Measurements from ENCODE around the gene ELP6.
"Not testable (repeated sequence)": the region's sequence is repeated elsewhere in the genome, so short reads cannot be mapped to it uniquely, and the experiment has no call there.

ELP6 gene

GRCh38 chr3:47517937-47518336, 4.4 kb upstream of the ELP6 start:
- no peaks in the 10 kb centered on the region for H3K27me3 ChIP-seq (replicated peaks)
- no peak for DNase-seq
- no peaks in the 10 kb centered on the region for H3K36me3 ChIP-seq (replicated peaks)
- TF ChIP-seq CTCF (IDR thresholded peaks at IDR 0.05; ENCODE audit: low read depth, low read length, missing control alignments), result no peak
- in situ Hi-C loops (cut with HindIII; ENCODE audit: low pct_ligation_motif_present, low sequenced_read_pairs), result no loop called here
- H3K27ac ChIP-seq, result no peak overlapping the region
- H3K4me3 ChIP-seq (ENCODE audit: low read depth, low read length), result no peak overlapping the region

- Histone ChIP-seq H3K27ac (no peak overlapping the region), H3K27me3 (replicated peaks) (no peaks in the 10 kb centered on the region), H3K36me3 (replicated peaks) (peaks cover 2% of the 10 kb centered on the region), H3K4me3 (ENCODE audit: low read depth, low read length) (no peak overlapping the region)
- no peak for DNase-seq
- no peak for TF ChIP-seq CTCF (IDR thresholded peaks at IDR 0.05; ENCODE audit: low read depth, low read length, missing control alignments)
- in situ Hi-C loops (cut with HindIII; ENCODE audit: low pct_ligation_motif_present, low sequenced_read_pairs), result no loop called here
These were observed 2.4 kb upstream of the ELP6 start for GRCh38 chr3:47515864-47516319.

GRCh38 chr3:47515100-47515499, 1.6 kb upstream of the ELP6 start:
- no peak for TF ChIP-seq CTCF (IDR thresholded peaks at IDR 0.05; ENCODE audit: low read depth, low read length, missing control alignments)
- in situ Hi-C loops (cut with HindIII; ENCODE audit: low pct_ligation_motif_present, low sequenced_read_pairs), result no loop called here
- no peaks in the 10 kb centered on the region for H3K27me3 ChIP-seq (replicated peaks)
- peaks cover 10% of the 10 kb centered on the region for H3K36me3 ChIP-seq (replicated peaks)
- no peak for DNase-seq
- H3K27ac ChIP-seq, result no peak overlapping the region
- no peak overlapping the region for H3K4me3 ChIP-seq (ENCODE audit: low read depth, low read length)

GRCh38 chr3:47512416-47513124, 942 bp downstream of the ELP6 start:
- no peaks in the 10 kb centered on the region for H3K27me3 ChIP-seq (replicated peaks)
- peaks cover 21% of the 10 kb centered on the region for H3K36me3 ChIP-seq (replicated peaks)
- peak overlapping the region; percentile 80 for H3K27ac ChIP-seq
- in situ Hi-C loops (cut with HindIII; ENCODE audit: low pct_ligation_motif_present, low sequenced_read_pairs), result no loop called here
- TF ChIP-seq CTCF (IDR thresholded peaks at IDR 0.05; ENCODE audit: low read depth, low read length, missing control alignments), result no peak
- DNase-seq, result peak; percentile 4
- peak overlapping the region; percentile 82 for H3K4me3 ChIP-seq (ENCODE audit: low read depth, low read length)

GRCh38 chr3:47505267-47505666, 8.2 kb downstream of the ELP6 start:
- H3K36me3 ChIP-seq (replicated peaks), result peaks cover 43% of the 10 kb centered on the region
- H3K27ac ChIP-seq; H3K27me3 ChIP-seq (replicated peaks); DNase-seq; in situ Hi-C loops (cut with HindIII; ENCODE audit: low pct_ligation_motif_present, low sequenced_read_pairs); H3K4me3 ChIP-seq (ENCODE audit: low read depth, low read length): not testable (repeated sequence)

GRCh38 chr3:47504113-47504512, 9.4 kb downstream of the ELP6 start:
- H3K36me3 ChIP-seq (replicated peaks), result peaks cover 40% of the 10 kb centered on the region
- no peak overlapping the region for H3K4me3 ChIP-seq (ENCODE audit: low read depth, low read length)
- no peak for DNase-seq
- H3K27ac ChIP-seq, result no peak overlapping the region
- in situ Hi-C loops (cut with HindIII; ENCODE audit: low pct_ligation_motif_present, low sequenced_read_pairs), result no loop called here
- TF ChIP-seq CTCF (IDR thresholded peaks at IDR 0.05; ENCODE audit: low read depth, low read length, missing control alignments), result no peak
- no peaks in the 10 kb centered on the region for H3K27me3 ChIP-seq (replicated peaks)
